ENCODE measurements around the gene SLC36A1.

DNA sequence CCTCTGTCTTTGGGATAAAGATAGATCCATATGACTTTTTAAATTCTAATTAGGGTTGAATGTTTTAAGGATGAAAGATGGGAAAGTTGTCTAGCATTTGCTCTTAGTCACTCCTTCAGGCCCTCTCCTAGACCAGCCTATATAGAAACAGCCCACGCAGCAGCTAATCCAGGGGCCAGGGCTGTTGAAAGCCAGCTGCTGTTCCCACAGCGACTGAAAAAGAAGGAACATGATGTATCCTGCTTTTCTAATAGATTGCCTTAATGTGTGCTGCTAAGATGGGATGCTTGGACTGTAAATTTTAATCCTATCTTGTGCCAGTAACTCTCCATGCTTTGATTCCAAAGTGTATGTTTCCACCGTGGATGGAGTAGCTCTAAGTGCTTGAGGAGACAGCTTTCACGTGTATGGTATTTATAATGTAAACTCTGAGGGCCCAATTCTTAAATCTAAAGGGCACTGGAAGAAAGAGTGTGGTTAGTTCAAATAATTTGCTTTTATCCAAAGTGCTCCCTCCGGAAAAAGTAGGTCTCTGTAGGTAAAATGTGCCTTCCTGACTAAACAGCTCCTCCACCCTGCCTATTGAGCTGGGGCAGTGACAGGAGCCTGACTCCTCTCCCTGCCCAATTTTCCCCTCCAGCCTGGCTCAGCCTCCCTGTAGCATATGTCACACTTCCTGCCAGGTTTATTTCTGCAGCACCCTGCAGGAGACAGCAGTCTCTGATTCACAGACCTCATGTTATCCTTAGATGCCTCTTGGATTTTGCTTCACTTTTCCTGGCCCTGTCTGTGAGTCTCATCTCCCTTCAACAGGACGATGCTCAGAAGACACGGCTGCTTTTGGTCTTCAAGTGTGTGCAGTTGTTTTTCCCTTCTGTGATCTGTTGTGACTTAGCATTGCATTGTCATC is 33.2 kb downstream of the SLC36A1 start:
- TF ChIP-seq POLR2A (IDR thresholded peaks at IDR 0.05), result no peak
- TF ChIP-seq, protein P1, sequence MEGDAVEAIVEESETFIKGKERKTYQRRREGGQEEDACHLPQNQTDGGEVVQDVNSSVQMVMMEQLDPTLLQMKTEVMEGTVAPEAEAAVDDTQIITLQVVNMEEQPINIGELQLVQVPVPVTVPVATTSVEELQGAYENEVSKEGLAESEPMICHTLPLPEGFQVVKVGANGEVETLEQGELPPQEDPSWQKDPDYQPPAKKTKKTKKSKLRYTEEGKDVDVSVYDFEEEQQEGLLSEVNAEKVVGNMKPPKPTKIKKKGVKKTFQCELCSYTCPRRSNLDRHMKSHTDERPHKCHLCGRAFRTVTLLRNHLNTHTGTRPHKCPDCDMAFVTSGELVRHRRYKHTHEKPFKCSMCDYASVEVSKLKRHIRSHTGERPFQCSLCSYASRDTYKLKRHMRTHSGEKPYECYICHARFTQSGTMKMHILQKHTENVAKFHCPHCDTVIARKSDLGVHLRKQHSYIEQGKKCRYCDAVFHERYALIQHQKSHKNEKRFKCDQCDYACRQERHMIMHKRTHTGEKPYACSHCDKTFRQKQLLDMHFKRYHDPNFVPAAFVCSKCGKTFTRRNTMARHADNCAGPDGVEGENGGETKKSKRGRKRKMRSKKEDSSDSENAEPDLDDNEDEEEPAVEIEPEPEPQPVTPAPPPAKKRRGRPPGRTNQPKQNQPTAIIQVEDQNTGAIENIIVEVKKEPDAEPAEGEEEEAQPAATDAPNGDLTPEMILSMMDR (IDR thresholded peaks at IDR 0.05), result no peak
